Right atrium auricular region (tissue), 2 donors: Measurements from ENCODE around the gene CST1. TPM values are rescaled to one million over a fixed set of nuclear protein-coding genes. Genes with fewer than 3 reads are reported as not detected.
"Not testable (repeated sequence)": the region's sequence is repeated elsewhere in the genome, so short reads cannot be mapped to it uniquely, and the experiment has no call there.

Source experiments
- DNase-seq: peaks from one replicate; pipeline ENCODE4 v3.0.0-alpha.2; 2019; ENCODE audit warnings: low spot score
- H3K27ac ChIP-seq, 2 donors: fragments of 200-600 bp; sonication (generic); 1 replicate in 1 of 2; 2 replicates in 1 of 2; pipeline ENCODE4 v1.5.1; 2016 to 2019
- H3K27me3 ChIP-seq, 2 donors: fragments of 200-600 bp; sonication (generic); one replicate each; pipeline versions ENCODE4 v1.5.1 to v1.6.0; 2017 to 2019
- H3K36me3 ChIP-seq: fragments of 200-600 bp; sonication (generic); one replicate; pipeline ENCODE4 v1.5.1; 2016
- H3K4me1 ChIP-seq, 2 donors: fragments of 200-600 bp; sonication (generic); one replicate each; pipeline versions ENCODE4 v1.5.1 to v1.6.0; 2017 to 2019
- H3K4me3 ChIP-seq, 2 donors: fragments of 200-600 bp; sonication (generic); 1 replicate in 1 of 2; 2 replicates in 1 of 2; pipeline ENCODE4 v1.5.1; 2017 to 2019; ENCODE audit warnings: mild to moderate bottlenecking in 1 of 2, moderate library complexity in 1 of 2
- H3K9me3 ChIP-seq, 2 donors: fragments of 200-600 bp; sonication (generic); one replicate each; pipeline ENCODE4 v1.5.1; 2019
- CTCF ChIP-seq, 2 donors: fragments of 200-600 bp; sonication (generic); IDR thresholded peaks; one replicate each; pipeline ENCODE4 v1.5.1; 2019; ENCODE audit warnings: antibody characterized with exemption in 2 of 2
- total RNA-seq, 2 donors: library from RNA; depleted of rRNA; stranded (reverse); fragments of >200 nt; gene quantifications; one replicate each; pipeline ENCODE4 v1.1.0, GENCODE V29; 2016

The CST1 gene
- total RNA-seq, 2 donors from 2014 or later, result not detected

GRCh38 chr20:23759306-23759940 lies 8.7 kb upstream of the CST1 start:
- Histone ChIP-seq H3K36me3 (no peaks in the 10 kb centered on the region), H3K4me3 (no peak overlapping the region), H3K9me3 (no peaks in the 10 kb centered on the region), H3K27me3 (no peaks in the 10 kb centered on the region), H3K4me1 (peaks cover 0 to 5% of the 10 kb centered on the region in 2 donors), H3K27ac (no peak overlapping the region)
- peak; percentile 30 for DNase-seq
- TF ChIP-seq CTCF (IDR thresholded peaks at IDR 0.05), result no peak

GRCh38 chr20:23756792-23757191 lies 6.1 kb upstream of the CST1 start:
- not testable (repeated sequence) for H3K4me1 ChIP-seq, H3K4me3 ChIP-seq, H3K9me3 ChIP-seq, H3K27ac ChIP-seq, DNase-seq, H3K36me3 ChIP-seq, H3K27me3 ChIP-seq

- H3K27me3 ChIP-seq, DNase-seq, H3K36me3 ChIP-seq, H3K4me3 ChIP-seq, H3K4me1 ChIP-seq, H3K9me3 ChIP-seq: not testable (repeated sequence)
- peak overlapping the region in 1 of 2 donors; percentile 36 for H3K27ac ChIP-seq
These were observed 4.4 kb upstream of the CST1 start for GRCh38 chr20:23755131-23755611.

- TF ChIP-seq CTCF (IDR thresholded peaks at IDR 0.05), result no peak
- H3K27ac ChIP-seq, result peak overlapping the region in 1 of 2 donors; percentile 36
- no peak for DNase-seq
These were observed 4.0 kb upstream of the CST1 start for GRCh38 chr20:23754731-23755130.

GRCh38 chr20:23753589-23753988 lies 2.9 kb upstream of the CST1 start:
- Histone ChIP-seq H3K4me3 (no peak overlapping the region), H3K4me1 (peaks cover 0 to 5% of the 10 kb centered on the region in 2 donors), H3K36me3 (no peaks in the 10 kb centered on the region), H3K27ac (no peak overlapping the region), H3K27me3 (no peaks in the 10 kb centered on the region), H3K9me3 (no peaks in the 10 kb centered on the region)
- peak; percentile 11 for DNase-seq
- TF ChIP-seq CTCF (IDR thresholded peaks at IDR 0.05), result no peak

More at GRCh38 chr20:23754731-23755130, 4.0 kb upstream of the CST1 start:
- no peak overlapping the region for H3K4me3 ChIP-seq
- H3K36me3 ChIP-seq, result no peaks in the 10 kb centered on the region
- peaks cover 0 to 5% of the 10 kb centered on the region in 2 donors for H3K4me1 ChIP-seq
- H3K9me3 ChIP-seq, result no peaks in the 10 kb centered on the region
- no peaks in the 10 kb centered on the region for H3K27me3 ChIP-seq

GRCh38 chr20:23753194-23753548 lies 2.4 kb upstream of the CST1 start:
- TF ChIP-seq CTCF (IDR thresholded peaks at IDR 0.05), result no peak

More at GRCh38 chr20:23753194-23753548, 2.4 kb upstream of the CST1 start:
- Histone ChIP-seq H3K4me3 (no peak overlapping the region), H3K9me3 (no peaks in the 10 kb centered on the region), H3K27ac (no peak overlapping the region), H3K36me3 (no peaks in the 10 kb centered on the region), H3K4me1 (peaks cover 0 to 5% of the 10 kb centered on the region in 2 donors), H3K27me3 (no peaks in the 10 kb centered on the region)
- DNase-seq, result peak; percentile 18
